Testis (tissue), 3 donors: Measurements from ENCODE around the gene CLEC10A. TPM values are rescaled to one million over a fixed set of nuclear protein-coding genes. Genes with fewer than 3 reads are reported as not detected.

ENCODE experiments used
- DNase-seq: peaks from one replicate; pipeline ENCODE4 v3.0.0-alpha.2; 2019
- H3K27ac ChIP-seq, 2 donors: fragments of 200-600 bp; sonication (generic); one replicate each; pipeline ENCODE4 v1.5.1; 2019
- H3K27me3 ChIP-seq: fragments of 200-600 bp; sonication (generic); one replicate; pipeline ENCODE4 v1.5.1; 2019
- H3K36me3 ChIP-seq: fragments of 200-600 bp; sonication (generic); one replicate; pipeline ENCODE4 v1.5.1; 2017; ENCODE audit warnings: low read depth; ENCODE audit errors: missing control alignments
- H3K4me1 ChIP-seq: fragments of 200-600 bp; sonication (generic); one replicate; pipeline ENCODE4 v1.5.1; 2019
- H3K4me3 ChIP-seq, 2 donors: fragments of 200-600 bp; sonication (generic); one replicate each; pipeline ENCODE4 v1.5.1; 2017 to 2019
- H3K9me3 ChIP-seq: fragments of 200-600 bp; sonication (generic); one replicate; pipeline ENCODE4 v1.5.1; 2017
- POLR2A ChIP-seq: fragments of 450-650 bp; IDR thresholded peaks from one replicate; pipeline ENCODE4 v1.6.1; 2017; ENCODE audit warnings: antibody characterized with exemption, mild to moderate bottlenecking, moderate library complexity
- WGBS, 2 donors: methylation state at CpG; one replicate each; pipeline ENCODE4 v1.1.5; 2018; 5-methylcytosine and 5-hydroxymethylcytosine counted together
- intact Hi-C: fragments of 100-400 bp; cut with DNase I; formaldehyde crosslinking; loops from one replicate; pipeline ENCODE4 v1.15.1; 2023; ENCODE audit warnings: low total_unique reads
- polyA plus RNA-seq: library from polyadenylated mRNA; stranded (reverse); fragments of 350-450 nt; fragmentation: Illumina TruSeq; extraction: RNeasy Lipid Tissue Mini Kit (QIAGEN cat#74804); gene quantifications from one replicate; pipeline ENCODE4 v1.2.3, GENCODE V29; 2014; ENCODE audit warnings: low read depth, low replicate concordance; ENCODE audit not compliant: insufficient read depth
- total RNA-seq, 2 donors: library from RNA; depleted of rRNA; stranded (reverse); fragments of >200 nt; gene quantifications; one replicate each; pipeline ENCODE4 v1.2.3, GENCODE V29; 2016
- TF ChIP-seq, protein P1 (sequence below), 3 experiments: fragments of 450-650 bp in 2 of 3; fragments of 200-600 bp in 1 of 3; sonication (generic) in 1 of 3; IDR thresholded peaks; one replicate each; pipeline ENCODE4 v1.5.1; 2016 to 2019; ENCODE audit warnings: antibody characterized with exemption in 3 of 3, mild to moderate bottlenecking in 2 of 3, moderate library complexity in 1 of 3

The CLEC10A gene
- total and polyA plus RNA-seq, 3 donors from 2014 or later = 3.5 to 11.7 (median 3.8) TPM

DNA sequence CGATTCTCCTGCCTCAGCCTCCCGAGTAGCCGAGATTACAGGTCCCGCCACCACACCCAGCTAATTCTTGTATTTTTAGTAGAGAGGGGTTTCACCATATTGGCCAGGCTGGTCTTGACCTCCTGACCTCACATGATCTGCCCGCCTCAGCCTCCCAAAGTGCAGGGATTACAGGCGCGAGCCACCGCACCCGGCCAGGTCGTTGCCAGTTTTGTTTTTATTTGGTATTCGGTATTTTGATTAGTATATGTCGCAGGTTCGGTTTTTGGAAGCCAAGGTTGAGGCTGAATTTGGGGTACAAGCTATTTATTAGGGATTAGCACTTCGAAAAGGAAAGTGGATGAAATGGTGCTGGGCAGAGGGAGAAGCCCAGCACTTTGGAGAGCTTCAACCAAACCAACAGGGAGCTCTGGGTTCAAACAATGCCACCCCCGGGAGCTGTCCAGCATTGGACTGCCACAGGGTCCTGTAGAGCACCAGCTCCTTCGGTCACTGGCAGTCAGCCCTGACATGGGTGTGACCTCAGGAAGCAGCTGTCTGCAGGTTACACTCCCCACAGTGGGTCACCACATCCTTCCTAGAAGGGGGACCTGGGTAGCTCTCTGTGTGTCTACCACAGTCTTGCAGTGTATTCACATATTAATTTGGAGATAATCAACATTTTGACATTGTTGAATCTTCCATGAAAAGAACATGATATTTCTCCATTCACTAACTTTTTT lies 1.5 kb upstream of the CLEC10A start:
- Histone ChIP-seq H3K27me3 (no peaks in the 10 kb centered on the region), H3K9me3 (no peaks in the 10 kb centered on the region), H3K4me1 (no peaks in the 10 kb centered on the region), H3K4me3 (no peak overlapping the region), H3K27ac (no peak overlapping the region), H3K36me3 (no peaks in the 10 kb centered on the region)
- intact Hi-C loops = no loop called here
- DNase-seq = no peak
- no peak for TF ChIP-seq POLR2A
- TF ChIP-seq, protein P1, sequence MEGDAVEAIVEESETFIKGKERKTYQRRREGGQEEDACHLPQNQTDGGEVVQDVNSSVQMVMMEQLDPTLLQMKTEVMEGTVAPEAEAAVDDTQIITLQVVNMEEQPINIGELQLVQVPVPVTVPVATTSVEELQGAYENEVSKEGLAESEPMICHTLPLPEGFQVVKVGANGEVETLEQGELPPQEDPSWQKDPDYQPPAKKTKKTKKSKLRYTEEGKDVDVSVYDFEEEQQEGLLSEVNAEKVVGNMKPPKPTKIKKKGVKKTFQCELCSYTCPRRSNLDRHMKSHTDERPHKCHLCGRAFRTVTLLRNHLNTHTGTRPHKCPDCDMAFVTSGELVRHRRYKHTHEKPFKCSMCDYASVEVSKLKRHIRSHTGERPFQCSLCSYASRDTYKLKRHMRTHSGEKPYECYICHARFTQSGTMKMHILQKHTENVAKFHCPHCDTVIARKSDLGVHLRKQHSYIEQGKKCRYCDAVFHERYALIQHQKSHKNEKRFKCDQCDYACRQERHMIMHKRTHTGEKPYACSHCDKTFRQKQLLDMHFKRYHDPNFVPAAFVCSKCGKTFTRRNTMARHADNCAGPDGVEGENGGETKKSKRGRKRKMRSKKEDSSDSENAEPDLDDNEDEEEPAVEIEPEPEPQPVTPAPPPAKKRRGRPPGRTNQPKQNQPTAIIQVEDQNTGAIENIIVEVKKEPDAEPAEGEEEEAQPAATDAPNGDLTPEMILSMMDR (IDR thresholded peaks at IDR 0.05) = no peak
- 91 to 92% methylated on average over 16 of the region's 16 CpGs for WGBS, 2 donors

DNA sequence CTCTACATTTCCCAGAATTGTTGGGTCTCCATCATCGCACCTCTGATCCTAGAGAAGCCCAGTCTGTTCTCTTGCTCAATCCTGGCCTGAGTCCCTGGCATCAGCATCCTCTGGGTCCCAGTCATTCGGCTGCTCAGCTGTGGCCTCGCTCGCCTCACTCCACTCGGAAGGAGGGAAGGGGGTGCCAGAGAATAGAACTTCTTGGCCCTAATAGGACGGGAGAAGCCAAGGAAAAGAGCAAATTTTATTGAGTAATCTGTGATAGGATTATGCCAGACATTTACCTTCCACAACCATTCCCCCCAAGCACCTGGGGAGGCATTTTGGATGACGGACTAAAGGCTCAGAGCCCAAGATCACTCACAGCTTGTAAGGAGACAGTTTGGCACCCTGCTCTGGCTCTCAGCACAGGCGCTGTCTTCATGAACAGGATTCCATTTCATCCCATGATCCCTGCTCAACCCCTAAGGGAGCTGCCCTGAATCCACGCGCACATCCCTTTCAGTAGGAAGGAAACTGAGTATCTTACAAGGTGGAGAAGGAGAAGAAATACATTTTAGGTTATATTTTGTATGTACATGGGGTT lies 498 bp upstream of the CLEC10A start:
- Histone ChIP-seq H3K4me1 (no peaks in the 10 kb centered on the region), H3K27me3 (no peaks in the 10 kb centered on the region), H3K36me3 (no peaks in the 10 kb centered on the region), H3K9me3 (no peaks in the 10 kb centered on the region), H3K27ac (peak overlapping the region in 1 of 2 donors; percentile 48), H3K4me3 (no peak overlapping the region)
- intact Hi-C loops = no loop called here
- no peak for TF ChIP-seq POLR2A
- TF ChIP-seq, protein P1 (IDR thresholded peaks at IDR 0.05) = no peak
- DNase-seq = peak; percentile 77
- 52 to 65% methylated on average over 10 of the region's 10 CpGs for WGBS, 2 donors

GRCh38 chr17:7078711-7079110 lies 1.3 kb downstream of the CLEC10A start:
- Histone ChIP-seq H3K9me3 (no peaks in the 10 kb centered on the region), H3K4me1 (no peaks in the 10 kb centered on the region), H3K27ac (no peak overlapping the region), H3K4me3 (no peak overlapping the region), H3K27me3 (no peaks in the 10 kb centered on the region), H3K36me3 (no peaks in the 10 kb centered on the region)
- no peak for TF ChIP-seq POLR2A
- intact Hi-C loops = no loop called here
- WGBS, 2 donors = 87 to 95% methylated on average over 10 of the region's 10 CpGs
- DNase-seq = no peak

DNA sequence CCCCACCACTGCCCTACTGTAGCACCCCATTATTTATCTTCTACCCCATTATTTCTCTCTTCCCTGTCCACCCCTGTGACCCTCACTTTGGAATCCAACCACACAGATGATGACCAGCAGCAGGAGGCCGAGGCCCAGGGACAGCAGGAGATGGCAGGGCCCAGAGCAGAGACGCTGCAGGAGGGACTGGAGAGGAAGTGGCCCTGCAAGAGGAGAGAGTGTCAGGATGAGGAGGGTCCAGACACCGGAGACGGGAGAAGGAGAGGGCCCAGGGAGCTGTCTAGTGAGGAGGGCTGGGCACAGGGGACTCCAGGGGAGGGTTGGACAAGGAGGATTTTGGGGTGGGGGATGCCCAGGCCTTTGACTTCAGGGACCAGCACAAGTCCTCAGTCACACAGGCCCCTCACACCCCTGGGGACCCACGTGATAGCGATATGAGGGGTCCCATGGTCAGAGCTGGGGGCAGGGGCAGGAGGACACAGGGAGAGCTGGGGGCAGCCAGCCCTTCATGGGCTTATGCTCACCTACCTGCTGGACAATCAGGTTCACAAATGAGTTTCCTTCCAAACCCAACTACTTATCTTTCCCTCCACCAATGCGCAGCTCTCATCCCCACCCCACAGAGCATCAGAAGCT lies 2.0 kb downstream of the CLEC10A start:
- no peaks in the 10 kb centered on the region for H3K27me3 ChIP-seq
- H3K36me3 ChIP-seq = no peaks in the 10 kb centered on the region
- 89% methylated on average over 7 of the region's 7 CpGs for WGBS, 2 donors
- no peak for DNase-seq
- H3K9me3 ChIP-seq = no peaks in the 10 kb centered on the region
- intact Hi-C loops = no loop called here
- H3K4me3 ChIP-seq = no peak overlapping the region
- H3K27ac ChIP-seq = no peak overlapping the region
- no peak for TF ChIP-seq POLR2A
- TF ChIP-seq, protein P1 (IDR thresholded peaks at IDR 0.05) = no peak
- no peaks in the 10 kb centered on the region for H3K4me1 ChIP-seq

GRCh38 chr17:7074931-7075330 lies 5.1 kb downstream of the CLEC10A start:
- Histone ChIP-seq H3K4me1 (no peaks in the 10 kb centered on the region), H3K9me3 (no peaks in the 10 kb centered on the region), H3K4me3 (no peak overlapping the region), H3K27ac (no peak overlapping the region), H3K36me3 (no peaks in the 10 kb centered on the region), H3K27me3 (no peaks in the 10 kb centered on the region)
- TF ChIP-seq, protein P1 (IDR thresholded peaks at IDR 0.05) = no peak
- no peak for TF ChIP-seq POLR2A
- no peak for DNase-seq
- WGBS, 2 donors = 87% methylated on average over 13 to 14 of the region's 14 CpGs
- intact Hi-C loops = no loop called here
